H1 (cell line): Measurements from ENCODE around the gene PXDC1. TPM values are rescaled to one million over a fixed set of nuclear protein-coding genes. Genes with fewer than 3 reads are reported as not detected.

Experiments
- CTCF ChIA-PET: fragments of 300-600 bp; sonication (Branson Sonifier 250); formaldehyde crosslinking; loops from one replicate; lab custom pipeline; 2021; ENCODE audit not compliant: partially characterized antibody; lab: Charles Lee
- POLR2A ChIA-PET: fragments of 300-600 bp; sonication (Branson Sonifier 250); formaldehyde crosslinking; loops from one replicate; lab custom pipeline; 2021; ENCODE audit warnings: inconsistent platforms; ENCODE audit not compliant: partially characterized antibody; lab: Charles Lee
- DNase-seq, 2 experiments: peaks; one replicate each; pipeline versions ENCODE4 v3.0.0 to v3.0.0-alpha.2; 2010 to 2022; ENCODE audit warnings: low spot score in 2 of 2, low read depth in 1 of 2, mixed read lengths in 1 of 2
- FAIRE-seq: peaks from 2 replicates; lab custom pipeline; 2011; peaks lifted over from hg19 to GRCh38; lab: Jason Lieb, UNC
- H2AFZ ChIP-seq: 2 replicates; pipeline ENCODE4 v1.8.1; 2012; ENCODE audit warnings: low read length, inconsistent platforms
- H2AK5ac ChIP-seq: 2 replicates; pipeline ENCODE4 v1.6.1; 2013; ENCODE audit warnings: low read depth, low read length
- H2BK120ac ChIP-seq: replicated peaks from 2 replicates; pipeline ENCODE3; 2013; ENCODE audit warnings: low read depth, low read length, inconsistent platforms
- H2BK12ac ChIP-seq: 2 replicates; pipeline ENCODE4 v1.6.1; 2013; ENCODE audit warnings: low read depth, low read length
- H2BK15ac ChIP-seq: 2 replicates; pipeline ENCODE4 v1.6.1; 2013; ENCODE audit warnings: low read length
- H2BK20ac ChIP-seq: 2 replicates; pipeline ENCODE4 v1.6.1; 2013; ENCODE audit warnings: low read length
- H2BK5ac ChIP-seq: 2 replicates; pipeline ENCODE4 v1.6.1; 2013; ENCODE audit warnings: low read depth, low read length
- H3K14ac ChIP-seq: 2 replicates; pipeline ENCODE4 v1.6.1; 2013; ENCODE audit warnings: inconsistent platforms; ENCODE audit not compliant: insufficient read length
- H3K18ac ChIP-seq: 2 replicates; pipeline ENCODE4 v1.6.1; 2013; ENCODE audit warnings: low read length; ENCODE audit errors: extremely low read depth
- H3K23ac ChIP-seq: 2 replicates; pipeline ENCODE4 v1.6.1; 2013; ENCODE audit warnings: inconsistent platforms; ENCODE audit not compliant: insufficient read length
- H3K23me2 ChIP-seq: 2 replicates; pipeline ENCODE4 v1.6.1; 2013; ENCODE audit warnings: low read depth, low read length
- H3K27ac ChIP-seq: 2 replicates; pipeline ENCODE4 v1.6.1; 2011; ENCODE audit warnings: low read depth, low read length, inconsistent platforms
- H3K27me3 ChIP-seq, 4 experiments: replicated peaks in 1 of 4; 1 replicate in 1 of 4; 2 replicates in 3 of 4; pipeline versions ENCODE4 v1.6.1 to v1.8.1; 2011 to 2013; ENCODE audit warnings: low read length in 3 of 4, mild to moderate bottlenecking in 3 of 4, inconsistent platforms in 2 of 4, mixed read lengths in 2 of 4, moderate library complexity in 1 of 4; ENCODE audit not compliant: control insufficient read depth in 3 of 4, insufficient read depth in 3 of 4; ENCODE audit errors: extremely low read depth in 1 of 4
- H3K36me3 ChIP-seq, 4 experiments: 2 replicates each; pipeline versions ENCODE4 v1.6.1 to v1.8.1; 2011 to 2013; ENCODE audit warnings: mild to moderate bottlenecking in 4 of 4, low read length in 3 of 4, moderate library complexity in 2 of 4, control low read depth in 1 of 4, inconsistent platforms in 1 of 4; ENCODE audit not compliant: insufficient read depth in 4 of 4, control insufficient read depth in 2 of 4
- H3K4ac ChIP-seq: replicated peaks from 2 replicates; pipeline ENCODE3; 2013; ENCODE audit warnings: low read length, low read depth, mixed read lengths, inconsistent platforms; ENCODE audit not compliant: insufficient read length
- H3K4me1 ChIP-seq, 4 experiments: replicated peaks in 1 of 4; 1 replicate in 1 of 4; 2 replicates in 3 of 4; pipeline versions ENCODE4 v1.6.1 to v1.8.1; 2011 to 2013; ENCODE audit warnings: low read length in 3 of 4, inconsistent platforms in 2 of 4, mixed read lengths in 1 of 4; ENCODE audit not compliant: insufficient read depth in 4 of 4, control insufficient read depth in 3 of 4
- H3K4me2 ChIP-seq, 2 experiments: 2 replicates each; pipeline versions ENCODE4 v1.6.1 to v1.8.1; 2011 to 2013; ENCODE audit warnings: low read depth in 2 of 2, low read length in 2 of 2, control low read depth in 1 of 2, inconsistent platforms in 1 of 2, mild to moderate bottlenecking in 1 of 2; ENCODE audit not compliant: insufficient read depth in 1 of 2
- H3K4me3 ChIP-seq, 4 experiments: fragments of 200-600, 300-600 bp in 1 of 4; sonication (generic), shearing (Covaris generic), sonication (Bioruptor Twin) in 1 of 4; 2 replicates each; pipeline versions ENCODE4 v1.5.1 to v1.8.1; 2011 to 2016; ENCODE audit warnings: low read length in 4 of 4, low read depth in 3 of 4, control low read depth in 2 of 4, inconsistent platforms in 2 of 4, mild to moderate bottlenecking in 2 of 4, mixed read lengths in 1 of 4, moderate library complexity in 1 of 4; ENCODE audit not compliant: insufficient read depth in 2 of 4; ENCODE audit errors: extremely low read depth in 1 of 4
- H3K56ac ChIP-seq: replicated peaks from 2 replicates; pipeline ENCODE3; 2013; ENCODE audit warnings: low read depth, mild to moderate bottlenecking, mixed read lengths, low read length, inconsistent platforms; ENCODE audit not compliant: insufficient read length
- H3K79me1 ChIP-seq: 2 replicates; pipeline ENCODE4 v1.6.1; 2013; ENCODE audit warnings: low read depth, low read length, control low read depth
- H3K79me2 ChIP-seq, 2 experiments: 2 replicates each; pipeline versions ENCODE4 v1.6.1 to v1.8.1; 2012 to 2013; ENCODE audit warnings: low read length in 2 of 2, mild to moderate bottlenecking in 2 of 2, inconsistent platforms in 1 of 2; ENCODE audit not compliant: insufficient read depth in 2 of 2, control insufficient read depth in 1 of 2
- H3K9ac ChIP-seq, 4 experiments: replicated peaks in 1 of 4; 1 replicate in 1 of 4; 2 replicates in 3 of 4; pipeline versions ENCODE4 v1.6.1 to v1.8.1; 2011 to 2013; ENCODE audit warnings: low read depth in 3 of 4, low read length in 3 of 4, control low read depth in 2 of 4, mild to moderate bottlenecking in 2 of 4, moderate library complexity in 2 of 4, inconsistent platforms in 1 of 4; ENCODE audit errors: extremely low read depth in 1 of 4
- H3K9me3 ChIP-seq, 2 experiments: 2 replicates each; pipeline versions ENCODE4 v1.6.1 to v1.8.1; 2012 to 2013; ENCODE audit warnings: mild to moderate bottlenecking in 2 of 2, moderate library complexity in 2 of 2, control low read depth in 1 of 2, inconsistent platforms in 1 of 2, low read depth in 1 of 2, low read length in 1 of 2, mixed read lengths in 1 of 2; ENCODE audit not compliant: insufficient read depth in 2 of 2
- H4K20me1 ChIP-seq, 2 experiments: replicated peaks in 1 of 2; 2 replicates each; pipeline versions ENCODE3 to v1.8.1; 2011 to 2013; ENCODE audit warnings: inconsistent platforms in 2 of 2, low read length in 2 of 2, mild to moderate bottlenecking in 1 of 2; ENCODE audit not compliant: insufficient read depth in 2 of 2, control insufficient read depth in 1 of 2
- H4K5ac ChIP-seq: 2 replicates; pipeline ENCODE4 v1.6.1; 2013; ENCODE audit warnings: low read length, low read depth, mixed read lengths, inconsistent platforms; ENCODE audit not compliant: insufficient read length
- H4K8ac ChIP-seq: 2 replicates; pipeline ENCODE4 v1.8.0; 2013; ENCODE audit warnings: mild to moderate bottlenecking, moderate library complexity, low read length, inconsistent platforms; ENCODE audit not compliant: insufficient read depth; ENCODE audit errors: extremely low read depth
- H4K91ac ChIP-seq: replicated peaks from 2 replicates; pipeline ENCODE3; 2013; ENCODE audit warnings: low read length, mixed read lengths, inconsistent platforms; ENCODE audit not compliant: insufficient read length
- ASH2L ChIP-seq: fragments of 200-600, 300-600 bp; sonication (generic); IDR thresholded peaks from one replicate; pipeline ENCODE4 v1.7.1; 2017; ENCODE audit warnings: low read length
- FOSL1 ChIP-seq: IDR thresholded peaks from 2 replicates; pipeline ENCODE4 v1.6.1; 2011; ENCODE audit warnings: mild to moderate bottlenecking, low read depth, low read length, moderate library complexity; ENCODE audit not compliant: insufficient read depth
- NRF1 ChIP-seq: IDR thresholded peaks from 2 replicates; pipeline ENCODE4 v1.6.1; 2011; ENCODE audit warnings: mild to moderate bottlenecking, low read depth, low read length, improper control_type of control experiment
- SRF ChIP-seq: IDR thresholded peaks from 2 replicates; pipeline ENCODE4 v1.6.1; 2011; ENCODE audit warnings: mild to moderate bottlenecking, low read depth, low read length, moderate library complexity
- WGBS, 2 experiments: shearing (Covaris generic) in 1 of 2; methylation state at CpG; one replicate each; pipeline versions ENCODE4 v1.1.6 to v1.1.7; 2013 to 2015; ENCODE audit warnings: low lambda C conversion rate in 2 of 2, mixed read lengths in 2 of 2, inconsistent platforms in 1 of 2, low coverage in 1 of 2, missing lambda C conversion rate in 1 of 2; ENCODE audit not compliant: insufficient replicate concordance in 2 of 2, insufficient coverage in 1 of 2, insufficient read length in 1 of 2; ENCODE audit errors: extremely low coverage in 1 of 2, missing lambda C conversion rate in 1 of 2; 5-methylcytosine and 5-hydroxymethylcytosine counted together
- polyA plus RNA-seq, 7 experiments: library from polyadenylated mRNA; depleted of rRNA in 3 of 7; stranded (reverse) in 5 of 7; unstranded in 2 of 7; fragments of >200 nt in 5 of 7; fragments of 200-250 nt in 2 of 7; gene quantifications; 1 replicate in 5 of 7; 2 replicates in 1 of 7; 4 replicates in 1 of 7; pipeline versions ENCODE4 v1.2.1 to v1.2.3, GENCODE V29; 2011 to 2013; ENCODE audit warnings: missing spikeins in 2 of 7, mixed read lengths in 2 of 7
- total RNA-seq: library from RNA; stranded (reverse); fragmentation: NEBNext Ultra II Directional; extraction: Animal tissue kit (Norgen Biotek cat#: 25700); gene quantifications from 2 replicates; pipeline ENCODE4 v1.2.1, GENCODE V29; 2021

PXDC1 gene
- total and polyA plus RNA-seq, 2 of the 8 experiments (the other 6 are each of a cell fraction or from before 2014, with no cell fraction given), result 1.7 to 2.0 TPM

DNA sequence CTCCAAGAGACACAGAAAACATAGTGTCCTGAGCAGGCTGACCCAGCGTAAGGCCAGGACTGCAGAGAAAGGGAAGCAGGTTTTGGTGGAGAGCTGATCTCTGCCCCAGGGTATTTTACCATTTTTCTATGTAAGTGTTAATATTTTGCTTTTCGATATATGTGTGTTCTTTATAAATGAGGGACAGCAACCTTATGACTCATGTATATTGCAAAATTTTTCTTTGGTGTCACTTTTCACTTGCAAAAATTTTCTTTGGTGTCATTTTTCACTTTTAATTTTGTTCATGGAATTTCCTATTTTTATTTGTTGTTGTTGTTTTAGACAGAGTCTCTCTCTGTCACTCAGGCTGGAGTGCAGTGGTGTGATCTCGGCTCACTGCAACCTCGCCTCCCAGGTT lies 34.6 kb upstream of the PXDC1 start:
- H2AK5ac ChIP-seq, result no peak overlapping the region
- H4K91ac ChIP-seq, result no peak overlapping the region
- no peak overlapping the region for H3K18ac ChIP-seq
- H3K23me2 ChIP-seq, result no peaks in the 10 kb centered on the region
- H3K27ac ChIP-seq, result no peak overlapping the region
- H3K4ac ChIP-seq, result no peak overlapping the region
- no peak overlapping the region for H3K9ac ChIP-seq
- H2AFZ ChIP-seq, result no peak overlapping the region
- no peak overlapping the region for H2BK15ac ChIP-seq
- POLR2A ChIA-PET, result no interaction called here
- no peak overlapping the region for H4K8ac ChIP-seq
- no peaks in the 10 kb centered on the region for H3K27me3 ChIP-seq
- no peaks in the 10 kb centered on the region for H3K4me1 ChIP-seq
- no peaks in the 10 kb centered on the region for H4K20me1 ChIP-seq
- no peak overlapping the region for H2BK5ac ChIP-seq
- H3K79me1 ChIP-seq, result no peaks in the 10 kb centered on the region
- H3K9me3 ChIP-seq, result no peaks in the 10 kb centered on the region
- H4K5ac ChIP-seq, result no peak overlapping the region
- TF ChIP-seq SRF (no peak), NRF1 (no peak), FOSL1 (no peak), ASH2L (no peak)
- TF ChIP-seq, all 59 proteins: peak for 0
- FAIRE-seq, result no peak
- no peak overlapping the region for H3K56ac ChIP-seq
- WGBS, 2 experiments, result 84% methylated on average over 4 of the region's 4 CpGs; no CpG with 5 or more reads in 1 of the 2 experiments
- H3K36me3 ChIP-seq, result no peaks in the 10 kb centered on the region
- no peak overlapping the region for H3K4me3 ChIP-seq
- no peaks in the 10 kb centered on the region for H3K79me2 ChIP-seq
- no peak overlapping the region for H3K23ac ChIP-seq
- no peak overlapping the region for H2BK120ac ChIP-seq
- DNase-seq, result no peak
- no peak overlapping the region for H3K4me2 ChIP-seq
- no peak overlapping the region for H2BK20ac ChIP-seq
- CTCF ChIA-PET, result interaction anchor here (0.7 to 0.9 kb wide), 2 partner anchors 43 to 63 kb away, joined by 3 to 4 read pairs; partner anchors contain the start of gene FAM50B
- H3K14ac ChIP-seq, result no peak overlapping the region
- no peak overlapping the region for H2BK12ac ChIP-seq
